Islet precursor cell (in vitro differentiated cells): ENCODE results near the gene USP33.
"Not testable (repeated sequence)": the region's sequence is repeated elsewhere in the genome, so short reads cannot be mapped to it uniquely, and the experiment has no call there.

Source experiments
- DNase-seq: peaks from one replicate; pipeline ENCODE4 v3.0.0-alpha.2; 2018

Gene USP33

DNA sequence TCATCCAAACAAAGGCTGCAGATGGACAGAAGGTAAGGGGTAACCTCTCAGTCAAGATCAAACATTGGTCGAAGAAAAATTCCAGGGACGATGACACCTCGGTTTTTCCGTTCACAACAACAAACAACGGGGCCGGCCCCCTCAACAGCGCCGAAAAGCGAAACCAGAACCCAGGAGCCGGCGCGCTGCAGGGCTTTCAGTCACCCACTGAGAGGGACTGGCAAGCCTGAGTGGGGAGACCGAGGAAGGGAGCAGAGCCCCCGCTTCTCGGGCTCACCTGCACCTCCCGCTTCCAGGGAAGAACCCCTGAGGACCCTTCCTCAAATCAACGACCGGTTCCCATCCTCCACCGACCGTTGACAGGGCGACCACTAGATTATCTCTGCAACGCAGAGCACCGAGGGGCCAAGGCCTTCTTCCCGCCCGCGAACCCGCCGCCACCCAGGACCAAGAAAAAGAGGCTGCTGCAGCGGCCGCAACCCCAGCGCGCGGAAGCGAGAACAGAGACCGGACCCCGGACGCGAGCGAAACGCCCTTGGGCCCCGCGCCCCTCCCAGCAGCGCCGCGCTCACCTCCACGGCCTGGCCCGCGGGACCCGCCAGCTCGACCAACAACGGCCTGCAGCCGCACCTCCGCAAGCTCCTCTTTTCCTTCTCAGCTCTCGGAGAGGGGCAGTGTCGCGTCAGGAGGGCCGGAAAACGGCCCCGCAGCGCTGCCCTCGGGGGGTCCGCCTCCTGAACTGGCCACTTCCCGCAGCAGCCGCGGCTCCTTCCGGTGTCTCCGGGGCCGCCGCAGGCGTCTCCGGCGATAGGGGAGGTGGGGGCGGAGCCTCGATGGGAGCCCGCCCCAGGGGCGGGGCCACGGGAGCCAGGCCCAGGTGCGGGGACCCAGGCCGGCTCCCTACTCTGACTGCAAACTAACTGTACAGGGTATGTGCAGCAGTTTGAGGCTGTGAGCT, at the start of gene USP33:
USP33 (minus strand) TSS at position 782 of the 958 bp plus-strand sequence. CDS start 18,155 bp downstream, outside the sequence.
- DNase-seq = peak; percentile 96

DNA sequence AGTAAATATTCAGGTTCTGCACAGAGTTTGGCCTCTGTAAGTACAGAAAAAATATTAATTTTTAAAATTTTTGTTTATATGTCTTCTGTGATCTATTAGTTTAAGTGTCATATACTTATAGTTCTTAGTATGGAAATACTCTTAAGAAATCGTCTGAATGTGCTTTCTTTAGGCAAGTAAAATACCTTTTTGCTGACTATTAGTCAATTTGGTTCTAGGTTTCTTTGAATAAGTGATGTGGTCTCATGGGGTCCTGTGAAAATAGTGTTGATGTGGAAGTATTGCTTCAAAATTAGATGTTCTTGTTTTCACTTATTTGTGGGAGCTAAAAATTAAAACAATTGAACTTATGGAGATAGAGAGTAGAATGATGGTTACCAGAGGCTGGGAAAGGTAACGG, 43.7 kb upstream of the USP33 start:
- no peak for DNase-seq

DNA sequence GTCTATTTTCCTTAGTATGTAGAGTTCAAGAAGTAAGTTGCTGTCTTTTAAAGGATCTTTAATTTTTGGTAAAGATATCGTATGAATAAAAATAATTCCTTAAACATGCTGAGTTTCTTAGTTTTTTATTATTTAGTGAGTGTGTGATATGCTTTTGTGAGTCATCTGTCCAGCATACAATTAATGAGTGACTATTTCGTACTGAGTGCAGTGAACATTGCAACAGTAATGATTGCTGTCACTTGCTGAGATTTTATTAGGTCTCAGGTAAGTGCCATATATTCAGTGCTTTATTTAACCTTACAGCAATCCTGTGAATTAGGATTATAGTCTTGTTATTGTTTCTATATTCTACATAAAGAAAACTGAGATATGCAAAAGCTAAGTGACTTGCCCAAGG, 42.4 kb upstream of the USP33 start:
- DNase-seq = no peak

DNA sequence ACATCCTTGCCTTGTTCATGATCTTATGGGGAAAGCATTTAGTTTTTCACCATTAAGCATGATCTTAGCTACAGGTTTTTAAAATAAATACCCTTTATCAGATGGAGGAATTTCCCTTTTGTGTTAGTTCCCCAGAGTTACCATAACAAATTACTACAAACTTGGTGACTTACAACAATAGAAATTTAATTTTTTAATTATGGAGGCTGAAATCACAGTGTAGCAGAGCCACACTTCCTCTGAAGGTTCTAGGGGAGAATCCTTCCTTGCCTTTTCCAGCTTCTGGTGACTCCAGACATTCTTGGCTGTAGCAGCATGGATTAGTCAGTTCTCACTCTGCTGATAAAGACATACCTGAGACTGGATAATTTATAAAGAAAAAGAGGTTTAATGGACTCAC, 38.3 kb upstream of the USP33 start:
- DNase-seq = no peak

DNA sequence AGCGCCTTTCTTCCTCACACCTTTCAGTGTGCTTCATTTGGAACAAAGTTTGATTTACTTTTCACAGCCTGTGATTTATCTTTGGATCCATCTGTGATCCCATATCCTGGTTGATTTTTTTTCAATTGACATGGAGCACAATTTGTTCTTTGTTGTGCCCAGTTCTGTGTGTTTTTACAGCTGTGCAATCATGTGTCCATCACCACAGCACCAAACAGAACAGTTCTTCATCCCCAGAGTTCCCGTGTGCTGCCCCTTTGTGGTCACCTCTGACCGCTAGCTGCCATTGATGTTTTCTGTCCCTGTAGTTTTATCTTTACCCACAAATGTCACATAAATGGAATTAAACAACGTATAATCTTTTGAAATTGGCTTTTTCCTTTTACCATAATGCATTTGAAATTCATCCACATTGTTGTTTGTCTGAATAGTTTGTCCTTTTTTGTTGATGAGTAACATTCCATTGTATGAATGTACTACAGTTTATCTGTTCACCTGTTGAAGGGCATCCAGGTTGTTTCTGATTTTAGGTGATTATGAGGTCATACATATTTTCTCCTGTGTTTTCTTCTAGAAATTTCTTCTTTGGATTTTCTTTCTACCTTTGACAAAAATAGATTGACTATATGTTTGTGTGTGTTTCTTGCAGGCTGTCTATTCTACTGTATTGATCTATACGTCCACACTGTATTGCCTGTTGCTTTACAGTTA, 37.2 kb upstream of the USP33 start:
- DNase-seq = no peak

DNA sequence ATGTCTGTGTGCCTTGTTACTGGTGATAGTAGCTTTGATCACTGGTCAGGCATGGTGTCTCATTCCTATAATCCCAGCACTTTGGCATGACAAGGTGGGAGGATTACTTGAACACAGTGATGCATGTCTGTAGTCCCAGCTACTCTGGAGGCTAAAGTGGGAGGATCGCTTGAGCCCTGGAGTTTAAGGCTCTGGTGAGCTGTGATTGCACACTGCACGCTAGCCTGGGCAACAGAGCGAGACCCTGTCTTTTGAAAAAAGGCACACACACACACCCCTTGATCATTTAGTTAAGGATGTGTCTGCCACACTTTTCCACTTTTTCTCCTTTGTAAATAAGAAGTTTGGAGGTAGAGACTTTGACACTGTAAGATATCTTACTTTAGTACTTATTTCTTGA, 34.9 kb upstream of the USP33 start:
- no peak for DNase-seq

DNA sequence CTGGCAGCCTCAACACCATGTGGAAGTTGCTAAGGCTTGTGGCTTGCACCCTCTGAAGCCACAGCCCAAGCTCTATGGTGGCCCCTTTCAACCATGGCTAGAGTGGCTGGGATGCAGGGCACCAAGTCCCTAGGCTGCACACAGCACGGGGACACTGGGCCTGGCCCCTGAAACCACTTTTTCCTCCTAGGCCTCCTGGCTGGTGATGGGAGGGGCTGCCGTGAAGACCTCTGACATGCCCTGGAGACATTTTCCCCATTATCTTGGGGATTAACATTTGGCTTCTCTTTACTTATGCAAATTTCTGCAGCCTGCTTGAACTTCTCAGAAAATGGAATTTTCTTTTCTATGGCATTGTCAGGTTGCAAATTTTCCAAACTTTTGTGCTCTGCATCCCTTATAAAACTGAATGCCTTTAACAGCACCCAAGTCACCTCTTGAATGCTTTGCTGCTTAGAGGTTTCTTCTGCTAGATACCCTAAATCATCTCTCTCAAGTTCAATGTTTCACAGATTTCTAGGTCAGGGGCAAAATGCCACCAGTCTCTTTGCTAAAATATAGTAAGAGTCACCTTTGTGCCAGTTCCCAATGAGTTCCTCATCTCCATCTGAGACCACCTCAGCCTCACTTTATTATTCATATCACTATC, 26.6 kb upstream of the USP33 start:
- not testable (repeated sequence) for DNase-seq

DNA sequence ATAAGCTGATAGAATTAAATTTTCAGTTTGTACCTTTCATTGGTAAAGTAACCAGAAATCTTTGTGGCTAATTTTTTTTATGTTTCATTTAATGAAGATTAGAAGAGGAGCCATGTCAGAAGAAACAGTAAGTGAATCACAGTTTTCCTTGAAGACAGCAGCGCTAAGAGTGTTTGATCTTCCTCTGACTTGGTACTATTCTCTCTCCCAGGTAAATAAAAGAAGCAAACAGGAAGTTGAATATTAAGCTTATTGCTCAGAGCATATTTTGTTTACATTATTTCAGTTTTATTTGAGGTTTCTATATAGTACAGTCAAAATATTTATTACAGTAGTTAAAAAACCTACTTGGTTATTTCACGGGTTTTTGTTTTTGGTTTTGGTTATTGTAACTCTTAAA, 23.5 kb upstream of the USP33 start:
- no peak for DNase-seq

DNA sequence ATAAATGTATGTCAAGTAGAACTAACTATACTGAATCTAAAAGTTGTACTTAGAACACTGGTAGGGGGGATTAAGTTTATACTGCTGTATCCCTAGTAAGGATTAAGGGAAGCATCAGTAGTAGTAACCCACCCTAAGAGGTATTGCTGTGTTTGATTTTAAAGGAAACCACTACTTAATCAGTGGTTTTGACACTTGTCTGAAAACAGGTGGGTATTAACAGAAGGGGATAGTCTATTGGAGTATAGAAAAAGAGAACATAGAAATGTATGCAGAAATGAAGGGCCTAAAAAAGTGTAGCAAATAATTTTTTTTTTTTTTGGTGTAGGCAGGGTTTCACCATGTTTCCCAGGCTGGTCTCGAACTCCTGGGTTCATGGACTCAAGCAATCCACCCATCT, 22.0 kb upstream of the USP33 start:
- DNase-seq = no peak

DNA sequence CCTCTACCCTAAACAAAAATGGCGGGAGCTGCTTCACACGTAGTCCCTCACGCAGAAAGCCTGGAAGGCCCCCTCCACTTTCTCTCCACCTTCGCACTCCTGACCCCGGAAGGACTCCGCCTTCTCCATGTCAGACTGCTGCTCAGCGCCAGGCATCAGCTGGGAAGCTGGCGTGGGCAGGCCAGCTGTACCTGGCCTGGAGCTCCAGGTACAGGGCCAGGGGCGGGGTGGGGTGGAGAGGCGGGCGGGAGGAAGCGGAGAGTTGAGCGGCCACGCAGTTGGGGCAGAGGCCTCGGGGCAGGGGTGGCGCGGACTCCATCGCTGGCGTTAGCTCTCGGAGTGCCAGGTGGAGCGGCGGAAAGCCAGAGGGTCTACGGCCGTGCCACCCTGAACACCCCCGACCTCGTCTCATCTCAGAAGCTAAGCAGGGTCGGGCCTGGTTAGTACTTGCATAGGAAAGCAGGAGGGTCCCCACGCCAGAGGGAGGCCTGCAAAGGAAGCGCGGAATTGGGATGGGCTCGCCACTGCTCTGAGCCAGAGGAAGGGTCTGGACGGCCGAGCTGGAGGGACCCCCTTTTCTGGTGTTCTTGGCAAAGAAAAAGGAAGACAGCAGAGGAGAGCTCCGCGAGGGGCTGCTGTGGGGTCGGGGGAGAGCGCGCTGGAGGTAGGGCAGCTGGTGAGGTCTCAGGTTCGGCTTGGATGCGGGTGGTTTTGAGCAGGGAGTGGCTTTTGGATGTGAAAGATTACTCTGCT, 20.1 kb upstream of the USP33 start, which contains the start of gene MIGA1:
MIGA1 (plus strand) TSS at position 121 of the 753 bp plus-strand sequence. CDS start 3,604 bp downstream, outside the sequence.
- DNase-seq = peak; percentile 97

DNA sequence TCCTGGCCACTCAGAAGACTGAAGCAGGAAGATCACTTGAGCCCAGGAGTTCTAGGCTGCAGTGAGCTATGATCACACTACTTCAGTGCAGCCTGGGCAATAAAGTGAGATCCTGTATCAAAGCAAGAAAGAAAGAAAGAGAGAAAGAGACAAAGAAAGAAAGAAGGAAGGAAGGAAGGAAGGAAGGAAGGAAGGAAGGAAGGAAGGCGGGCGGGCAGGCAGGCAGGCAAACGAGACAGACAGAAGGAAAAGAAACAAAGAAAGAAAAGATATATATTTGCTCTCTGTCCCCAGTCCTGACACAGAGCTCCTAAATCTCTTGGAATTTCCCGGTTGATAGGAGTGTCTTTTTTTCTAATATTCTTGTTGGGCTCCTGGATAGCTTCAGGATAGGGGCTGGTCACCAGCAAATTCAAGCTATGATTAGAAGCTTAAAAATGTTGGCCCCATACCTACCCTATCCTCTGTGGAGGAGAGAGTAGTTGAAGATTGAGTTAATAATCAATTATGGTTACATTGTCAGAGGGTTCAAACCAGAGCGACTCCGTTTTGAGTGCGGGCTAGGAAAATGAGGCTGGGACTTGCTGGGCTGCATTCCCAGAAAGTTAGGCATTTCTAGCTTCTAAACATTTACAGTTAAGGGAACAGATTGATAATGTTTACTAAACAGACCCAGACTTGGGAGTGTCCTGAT, 16.5 kb upstream of the USP33 start:
- no peak for DNase-seq

DNA sequence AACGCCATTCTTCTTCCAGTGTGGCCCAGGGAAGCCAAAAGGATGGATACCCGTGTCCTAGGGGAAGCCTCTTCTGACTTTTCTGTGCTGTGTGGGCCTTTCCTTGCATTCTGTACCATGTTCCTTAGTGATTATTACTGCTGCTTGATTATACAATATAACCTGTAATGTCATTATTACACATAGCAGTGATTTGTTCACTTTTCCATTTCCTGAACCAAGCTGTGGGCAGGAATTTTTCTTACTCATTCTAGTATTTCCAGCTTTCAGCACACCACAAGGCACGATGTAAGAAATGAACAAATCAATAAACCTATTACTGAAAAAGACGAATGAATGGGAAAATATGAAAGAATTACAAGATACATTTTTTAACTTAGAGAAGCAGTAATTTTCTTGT, 8.4 kb upstream of the USP33 start:
- no peak for DNase-seq

DNA sequence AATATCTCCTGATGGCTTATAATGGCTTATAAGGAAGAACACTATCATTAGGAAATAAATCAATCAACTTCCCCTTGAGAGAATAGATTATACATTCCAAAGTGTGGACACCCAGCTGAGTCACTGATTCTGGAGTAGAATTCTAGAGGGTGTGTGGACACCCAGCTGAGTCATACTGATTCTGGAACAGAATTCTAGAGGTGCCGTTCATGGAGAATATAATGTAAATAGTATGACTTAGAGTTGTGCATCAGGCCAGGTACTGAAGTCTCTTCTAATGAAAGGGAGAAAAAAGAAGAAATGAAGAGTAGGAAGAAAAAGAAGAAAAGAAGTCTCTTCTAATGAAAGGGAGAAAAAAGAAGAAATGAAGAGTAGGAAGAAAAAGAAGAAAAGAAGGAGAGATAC, 2.4 kb upstream of the USP33 start:
- DNase-seq = no peak

DNA sequence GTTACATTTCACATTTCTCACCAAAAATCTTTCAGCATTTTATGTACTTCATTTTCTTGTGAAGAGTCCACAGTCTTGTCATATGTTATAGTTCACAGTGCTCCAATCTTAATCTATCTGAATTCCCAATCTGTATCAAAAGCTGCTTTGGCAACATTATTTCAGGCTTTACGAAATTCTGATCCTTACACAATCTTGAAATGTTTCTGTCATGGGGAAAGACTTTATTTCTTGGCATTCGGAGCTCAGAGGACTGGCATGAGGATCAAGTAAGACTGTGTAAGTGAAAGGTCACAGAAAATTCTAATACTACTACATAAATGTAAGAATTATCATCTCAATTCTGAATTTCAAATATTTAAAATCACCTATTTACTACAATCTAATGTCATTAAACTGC, 2.0 kb downstream of the USP33 start:
- no peak for DNase-seq

DNA sequence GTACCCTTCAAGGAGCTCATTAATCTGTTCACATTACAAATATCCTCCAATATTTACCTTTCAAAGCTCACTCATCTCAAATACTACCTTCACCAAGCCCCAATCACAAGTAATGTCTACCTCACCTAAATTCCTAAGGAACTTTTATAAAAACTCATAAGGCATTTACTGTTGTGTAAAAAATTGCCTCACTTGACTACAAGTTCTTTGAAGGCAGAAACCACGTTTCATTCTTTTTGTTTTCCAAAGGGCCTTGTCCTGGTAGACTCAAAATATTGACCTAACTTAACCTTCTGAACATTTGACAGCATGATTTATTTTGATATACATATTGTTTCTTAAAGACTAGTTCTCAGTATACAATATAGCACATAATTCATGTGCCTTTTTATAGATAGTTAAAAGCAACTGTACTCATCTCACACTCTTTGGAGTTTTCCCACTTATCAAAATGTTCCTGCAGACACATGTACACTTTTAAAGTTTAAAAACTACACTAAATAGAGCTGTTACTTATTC, 2.5 kb downstream of the USP33 start:
- no peak for DNase-seq

DNA sequence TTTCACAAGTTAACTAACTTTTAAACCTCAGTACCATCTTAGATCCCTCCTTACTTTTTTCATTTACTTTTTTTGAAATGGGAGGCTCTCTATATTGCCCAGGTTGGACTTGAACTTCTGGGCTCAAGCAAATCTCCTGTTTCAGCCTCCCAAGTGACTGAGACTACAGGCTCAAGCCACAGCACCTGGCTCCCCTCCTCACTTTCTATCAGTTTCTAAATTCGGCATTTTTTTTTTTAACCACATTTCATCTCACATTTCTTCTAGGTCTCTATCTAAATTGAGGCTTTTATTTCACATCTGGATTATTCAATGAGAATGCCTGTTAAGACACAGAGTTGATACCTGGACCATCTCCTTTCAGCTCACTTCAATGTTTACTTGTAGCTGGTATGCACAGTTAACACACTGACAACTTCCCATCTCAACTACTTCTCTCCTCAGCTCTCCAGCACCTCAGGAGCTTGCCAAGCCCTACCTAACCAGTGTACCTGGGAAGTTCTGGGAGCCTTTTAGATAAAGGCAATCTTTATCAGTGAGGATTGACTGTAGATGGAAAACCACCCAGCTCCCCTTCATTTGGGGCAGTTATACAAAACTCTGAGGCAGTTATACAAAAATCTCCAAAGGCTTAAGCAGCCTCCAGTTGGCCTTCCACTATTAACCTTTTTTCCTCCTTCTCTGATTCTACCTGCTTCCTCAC, 3.4 kb downstream of the USP33 start:
- no peak for DNase-seq

DNA sequence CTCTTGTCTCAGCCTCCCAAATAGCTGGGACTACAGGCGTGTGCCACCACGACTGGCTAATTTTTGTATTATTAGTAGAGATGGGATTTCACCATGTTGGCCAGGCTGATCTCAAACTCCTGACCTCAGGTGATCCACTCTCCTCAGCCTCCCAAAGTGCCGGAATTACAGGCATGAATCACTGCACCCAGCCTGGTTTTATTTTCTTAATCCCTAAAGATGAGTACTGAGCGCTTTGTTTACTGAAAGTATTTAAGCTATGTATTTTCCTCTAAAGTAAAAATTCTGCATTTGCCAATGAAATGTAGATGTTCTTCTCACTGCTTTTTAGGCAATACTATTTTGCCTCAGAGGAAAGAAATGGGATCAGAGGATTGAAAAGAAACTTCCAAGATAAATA, 10.2 kb downstream of the USP33 start:
- not testable (repeated sequence) for DNase-seq

DNA sequence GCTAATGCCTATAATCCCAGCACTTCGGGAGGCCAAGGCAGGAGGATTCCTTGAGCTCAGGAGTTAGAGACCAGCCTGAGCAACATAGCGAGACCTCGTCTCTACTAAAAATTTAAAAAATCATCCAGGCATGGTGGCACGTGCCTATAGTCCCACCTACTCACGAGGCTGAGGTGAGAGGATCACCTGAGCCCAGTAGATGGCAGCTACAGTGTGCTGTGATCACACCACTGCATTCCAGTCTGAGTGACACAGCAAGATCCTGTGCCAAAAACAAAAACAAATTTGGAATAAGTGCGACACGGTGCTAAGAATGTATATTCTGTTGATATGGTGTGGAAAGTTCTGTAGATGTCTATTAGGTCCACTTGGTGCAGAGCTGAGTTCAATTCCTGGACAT, 15.1 kb downstream of the USP33 start:
- no peak for DNase-seq

DNA sequence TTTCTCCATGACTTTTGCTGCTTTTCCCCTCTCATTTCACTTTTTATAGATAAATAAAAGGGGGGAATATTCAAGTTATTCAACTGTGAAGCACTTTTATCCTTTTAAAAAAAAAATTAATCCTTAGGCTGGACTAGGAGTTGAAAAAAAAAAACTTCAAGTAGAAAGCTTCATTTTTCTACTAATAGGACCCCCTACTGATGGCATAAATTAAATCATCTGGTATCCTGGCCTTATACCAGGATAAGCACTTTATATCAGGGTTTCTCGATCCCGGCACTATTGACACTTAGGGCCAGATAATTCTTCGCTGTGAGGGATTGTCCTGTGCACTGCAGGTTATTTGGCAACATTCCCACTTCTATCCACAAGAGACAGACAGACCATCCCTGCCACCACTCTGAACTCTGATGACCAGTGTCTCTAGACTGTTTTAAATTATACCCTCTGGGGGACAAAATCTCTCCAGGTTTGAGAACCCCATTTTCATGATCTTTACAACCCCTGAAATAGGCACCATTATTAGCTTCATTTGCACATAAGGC, 17.6 kb downstream of the USP33 start:
- DNase-seq = no peak

DNA sequence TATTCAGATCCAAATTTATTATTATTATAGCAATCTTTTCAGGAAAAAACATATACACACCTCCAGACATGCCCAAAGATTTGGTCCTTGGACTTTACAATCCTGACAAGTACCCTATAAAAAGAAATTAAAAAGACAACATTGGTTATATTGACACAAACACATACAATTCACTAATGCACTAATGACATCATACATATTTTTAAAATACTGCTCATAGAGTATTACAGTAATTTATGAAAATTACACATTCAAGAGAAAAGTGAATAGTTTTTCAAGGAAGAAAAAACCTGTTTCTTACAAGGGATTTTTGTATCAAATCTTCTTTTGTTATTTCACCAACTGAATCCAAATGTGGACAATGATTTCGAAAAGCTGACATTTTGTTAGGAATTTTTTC, 18.3 kb downstream of the USP33 start:
- DNase-seq = no peak

DNA sequence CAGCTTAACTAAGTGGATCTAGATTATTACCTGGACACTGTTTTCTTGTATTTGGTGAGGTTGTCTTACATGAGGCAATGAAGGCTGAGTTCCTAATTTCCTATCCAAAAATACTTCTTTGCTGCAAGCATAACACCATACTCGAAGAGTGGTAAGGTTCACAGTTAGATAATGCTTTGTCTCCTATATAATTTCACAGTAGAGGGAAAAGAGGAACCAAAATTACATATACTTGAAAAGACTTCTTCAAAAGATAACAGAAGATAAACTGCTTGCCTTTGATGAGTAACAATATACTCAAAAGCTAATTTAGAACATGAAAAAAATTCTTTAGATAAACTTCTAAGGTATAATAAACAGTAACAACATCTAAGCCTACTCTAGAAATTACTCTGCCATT, 20.4 kb downstream of the USP33 start:
- no peak for DNase-seq
